Astrocyte (in vitro differentiated cells and primary cell): ENCODE measurements around the gene NABP1. TPM values are rescaled to one million over a fixed set of nuclear protein-coding genes. Genes with fewer than 3 reads are reported as not detected.

Source experiments
- DNase-seq: peaks from one replicate; pipeline ENCODE4 v3.0.0-alpha.2; 2010; ENCODE audit warnings: low read depth
- FAIRE-seq: peaks from 2 replicates; lab custom pipeline; 2011; peaks lifted over from hg19 to GRCh38; lab: Jason Lieb, UNC
- H2AFZ ChIP-seq: 2 replicates; pipeline ENCODE4 v1.6.0; 2012; ENCODE audit warnings: low read depth, low read length, inconsistent platforms
- H3K27ac ChIP-seq: 2 replicates; pipeline ENCODE4 v1.5.1; 2011; ENCODE audit warnings: low read depth, low read length, inconsistent platforms
- H3K27me3 ChIP-seq: 2 replicates; pipeline ENCODE4 v1.6.0; 2011; ENCODE audit warnings: low read length, inconsistent platforms; ENCODE audit not compliant: insufficient read depth
- H3K36me3 ChIP-seq: 2 replicates; pipeline ENCODE4 v1.5.1; 2011; ENCODE audit warnings: low read length, inconsistent platforms; ENCODE audit not compliant: insufficient read depth
- H3K4me1 ChIP-seq: 2 replicates; pipeline ENCODE4 v1.5.1; 2011; ENCODE audit warnings: low read length, inconsistent platforms; ENCODE audit not compliant: insufficient read depth
- H3K4me2 ChIP-seq: 2 replicates; pipeline ENCODE4 v1.6.0; 2012; ENCODE audit warnings: low read length, inconsistent platforms
- H3K4me3 ChIP-seq: 2 replicates; pipeline ENCODE4 v1.5.1; 2011; ENCODE audit warnings: low read depth, mild to moderate bottlenecking, low read length, inconsistent platforms; ENCODE audit not compliant: insufficient read depth
- H3K79me2 ChIP-seq: 2 replicates; pipeline ENCODE4 v1.6.0; 2012; ENCODE audit warnings: mild to moderate bottlenecking, low read length, inconsistent platforms; ENCODE audit not compliant: insufficient read depth
- H3K9ac ChIP-seq: 2 replicates; pipeline ENCODE4 v1.6.0; 2012; ENCODE audit warnings: mild to moderate bottlenecking, low read length, inconsistent platforms
- H3K9me3 ChIP-seq: 2 replicates; pipeline ENCODE4 v1.5.1; 2012; ENCODE audit warnings: low read depth, mild to moderate bottlenecking, low read length, inconsistent platforms; ENCODE audit not compliant: insufficient read depth
- H4K20me1 ChIP-seq: 2 replicates; pipeline ENCODE4 v1.6.0; 2012; ENCODE audit warnings: low read length, inconsistent platforms; ENCODE audit not compliant: insufficient read depth
- H3K27ac Mint-ChIP-seq: one replicate; pipeline ENCODE4 v1.8.0; 2021; ENCODE audit warnings: mild to moderate bottlenecking, mixed read lengths; ENCODE audit not compliant: unreplicated experiment
- H3K27me3 Mint-ChIP-seq: one replicate; pipeline ENCODE4 v1.8.0; 2021; ENCODE audit warnings: low read depth, mixed read lengths; ENCODE audit not compliant: unreplicated experiment
- H3K36me3 Mint-ChIP-seq: one replicate; pipeline ENCODE4 v1.8.0; 2021; ENCODE audit warnings: low read depth, mixed read lengths; ENCODE audit not compliant: unreplicated experiment
- H3K4me1 Mint-ChIP-seq: one replicate; pipeline ENCODE4 v1.8.0; 2021; ENCODE audit warnings: low read depth, mixed read lengths; ENCODE audit not compliant: unreplicated experiment
- H3K4me3 Mint-ChIP-seq: one replicate; pipeline ENCODE4 v1.8.0; 2021; ENCODE audit warnings: mild to moderate bottlenecking, moderate library complexity, mixed read lengths; ENCODE audit not compliant: unreplicated experiment
- H3K9me3 Mint-ChIP-seq: one replicate; pipeline ENCODE4 v1.8.0; 2021; ENCODE audit warnings: mild to moderate bottlenecking, mixed read lengths; ENCODE audit not compliant: unreplicated experiment
- CTCF ChIP-seq: IDR thresholded peaks from 2 replicates; pipeline ENCODE4 v1.5.1; 2011; ENCODE audit warnings: low read depth, mild to moderate bottlenecking, inconsistent platforms, low read length, moderate library complexity; ENCODE audit not compliant: insufficient read depth
- EZH2 ChIP-seq: IDR thresholded peaks from 2 replicates; pipeline ENCODE4 v1.6.1; 2012; ENCODE audit warnings: mild to moderate bottlenecking, low read length, inconsistent platforms; ENCODE audit not compliant: insufficient read depth
- total RNA-seq: library from RNA; stranded (reverse); gene quantifications from 2 replicates; pipeline ENCODE4 v1.2.1, GENCODE V29; 2021

Gene NABP1
- total RNA-seq, 1 donor from 2014 or later = 213 TPM

GRCh38 chr2:191724015-191724414, 46.1 kb downstream of the NABP1 start:
- H3K4me3 ChIP-seq = no peak overlapping the region
- H4K20me1 ChIP-seq = no peaks in the 10 kb centered on the region
- Mint-ChIP-seq H3K36me3 (no peaks in the 10 kb centered on the region), H3K27ac (no peak overlapping the region), H3K9me3 (no peaks in the 10 kb centered on the region), H3K27me3 (no peaks in the 10 kb centered on the region), H3K4me1 (peaks cover 3% of the 10 kb centered on the region), H3K4me3 (no peak overlapping the region)
- no peaks in the 10 kb centered on the region for H3K36me3 ChIP-seq
- H3K4me2 ChIP-seq = no peak overlapping the region
- no peaks in the 10 kb centered on the region for H3K79me2 ChIP-seq
- H3K9me3 ChIP-seq = no peaks in the 10 kb centered on the region
- H2AFZ ChIP-seq = no peak overlapping the region
- no peak overlapping the region for H3K27ac ChIP-seq
- H3K4me1 ChIP-seq = no peaks in the 10 kb centered on the region
- no peak overlapping the region for H3K9ac ChIP-seq
- no peak for DNase-seq
- TF ChIP-seq CTCF = no peak
- TF ChIP-seq EZH2 = no peak
- no peaks in the 10 kb centered on the region for H3K27me3 ChIP-seq
- no peak for FAIRE-seq

GRCh38 chr2:191728750-191729624, 51.1 kb downstream of the NABP1 start:
- Mint-ChIP-seq H3K9me3 (no peaks in the 10 kb centered on the region), H3K4me1 (no peaks in the 10 kb centered on the region), H3K27ac (no peak overlapping the region), H3K36me3 (no peaks in the 10 kb centered on the region), H3K27me3 (no peaks in the 10 kb centered on the region), H3K4me3 (no peak overlapping the region)
- H3K4me3 ChIP-seq = no peak overlapping the region
- no peaks in the 10 kb centered on the region for H3K27me3 ChIP-seq
- H3K36me3 ChIP-seq = no peaks in the 10 kb centered on the region
- DNase-seq (peak; percentile 29), FAIRE-seq (no peak)
- no peaks in the 10 kb centered on the region for H3K4me1 ChIP-seq
- no peak overlapping the region for H3K9ac ChIP-seq
- no peak overlapping the region for H2AFZ ChIP-seq
- no peak overlapping the region for H3K27ac ChIP-seq
- H3K79me2 ChIP-seq = no peaks in the 10 kb centered on the region
- peak overlapping the region; percentile 40 for H3K4me2 ChIP-seq
- TF ChIP-seq EZH2 (no peak), CTCF (peak; percentile 11)
- no peaks in the 10 kb centered on the region for H4K20me1 ChIP-seq
- no peaks in the 10 kb centered on the region for H3K9me3 ChIP-seq

- TF ChIP-seq CTCF (no peak), EZH2 (no peak)
- Histone ChIP-seq H3K4me3 (no peak overlapping the region), H3K9ac (no peak overlapping the region), H3K9me3 (no peaks in the 10 kb centered on the region), H4K20me1 (no peaks in the 10 kb centered on the region), H3K79me2 (no peaks in the 10 kb centered on the region), H3K36me3 (no peaks in the 10 kb centered on the region), H3K27me3 (no peaks in the 10 kb centered on the region), H2AFZ (no peak overlapping the region), H3K4me1 (no peaks in the 10 kb centered on the region), H3K27ac (no peak overlapping the region), H3K4me2 (no peak overlapping the region)
- Mint-ChIP-seq H3K27me3 (no peaks in the 10 kb centered on the region), H3K4me1 (no peaks in the 10 kb centered on the region), H3K27ac (no peak overlapping the region), H3K4me3 (no peak overlapping the region), H3K36me3 (no peaks in the 10 kb centered on the region), H3K9me3 (no peaks in the 10 kb centered on the region)
- FAIRE-seq (no peak), DNase-seq (no peak)
Measured at GRCh38 chr2:191730263-191730662, 52.3 kb downstream of the NABP1 start.
